GM12878 (cell line): Measurements from ENCODE around the gene L1TD1. TPM values are rescaled to one million over a fixed set of nuclear protein-coding genes. Genes with fewer than 3 reads are reported as not detected.

Source experiments
- ATAC-seq: fragments of 200-7000 bp; cut with Tn5 transposase; 3 replicates; pipeline ENCODE4 v1.9.1; 2020; ENCODE audit warnings: mild to moderate bottlenecking, moderate library complexity
- BruUV-seq: library from RNA; stranded (reverse); fragments of 400-500 nt; replicated peaks from 2 replicates; lab custom pipeline; 2021; lab: Mats Ljungman, UMichigan
- CTCF ChIA-PET: fragments of 300-600 bp; sonication (Branson Sonifier 250); formaldehyde crosslinking; extraction: SDS; loops from one replicate; lab custom pipeline; 2021; ENCODE audit warnings: inconsistent platforms; lab: Yijun Ruan, JAX
- POLR2A ChIA-PET: fragments of 350-600 bp; formaldehyde crosslinking; extraction: SDS; loops from one replicate; lab custom pipeline; 2021; ENCODE audit warnings: inconsistent platforms; lab: Charles Lee
- RAD21 ChIA-PET: fragments of 300-600 bp; sonication (Branson Sonifier 250); formaldehyde crosslinking; loops from one replicate; lab custom pipeline; 2023; ENCODE audit warnings: antibody characterized with exemption; ENCODE audit not compliant: unreplicated experiment; lab: Charles Lee
- SMC1A ChIA-PET: fragments of 300-600 bp; sonication (Branson Sonifier 250); formaldehyde crosslinking; loops from one replicate; lab custom pipeline; 2023; ENCODE audit not compliant: unreplicated experiment, uncharacterized antibody; lab: Charles Lee
- DNase-seq: peaks from one replicate; pipeline ENCODE4 v3.0.0-alpha.2; 2011; ENCODE audit warnings: low read depth, low spot score
- FAIRE-seq: peaks from 3 replicates; lab custom pipeline; 2011; peaks lifted over from hg19 to GRCh38; lab: Jason Lieb, UNC
- H2AFZ ChIP-seq: 2 replicates; pipeline ENCODE4 v1.6.0; 2011; ENCODE audit warnings: low read depth, low read length, control low read depth; ENCODE audit not compliant: control insufficient read depth
- H3K27ac ChIP-seq: 2 replicates; pipeline ENCODE4 v1.5.1; 2011; ENCODE audit warnings: control low read depth; ENCODE audit not compliant: control insufficient read depth, insufficient read depth
- H3K27me3 ChIP-seq, 2 experiments: replicated peaks in 1 of 2; 2 replicates each; pipeline versions ENCODE4 v1.6.0 to v1.6.1; 2011; ENCODE audit warnings: low read length in 1 of 2; ENCODE audit not compliant: control insufficient read depth in 2 of 2, insufficient read depth in 2 of 2
- H3K36me3 ChIP-seq, 2 experiments: 2 replicates each; pipeline ENCODE4 v1.5.1; 2011; ENCODE audit warnings: low read length in 1 of 2; ENCODE audit not compliant: control insufficient read depth in 2 of 2, insufficient read depth in 2 of 2
- H3K4me1 ChIP-seq: 2 replicates; pipeline ENCODE4 v1.6.1; 2011; ENCODE audit warnings: mild to moderate bottlenecking, low read length, moderate library complexity, mixed read lengths; ENCODE audit not compliant: control insufficient read depth, insufficient read depth
- H3K4me2 ChIP-seq: 2 replicates; pipeline ENCODE4 v1.6.0; 2011; ENCODE audit warnings: control low read depth; ENCODE audit not compliant: control insufficient read depth, insufficient read depth
- H3K4me3 ChIP-seq: fragments of 200-600 bp; sonication (generic); 2 replicates; pipeline ENCODE4 v1.5.1; 2016
- H3K79me2 ChIP-seq: 2 replicates; pipeline ENCODE4 v1.6.0; 2011; ENCODE audit warnings: low read length; ENCODE audit not compliant: control insufficient read depth, insufficient read depth
- H3K9ac ChIP-seq: 2 replicates; pipeline ENCODE4 v1.8.0; 2011; ENCODE audit warnings: low read length, control low read depth, mixed read lengths; ENCODE audit not compliant: control insufficient read depth, insufficient read depth
- H3K9me3 ChIP-seq: replicated peaks from 3 replicates; pipeline ENCODE4 v1.5.1; 2011; ENCODE audit warnings: mild to moderate bottlenecking, low read length; ENCODE audit not compliant: control insufficient read depth, insufficient read depth
- H4K20me1 ChIP-seq: 2 replicates; pipeline ENCODE4 v1.6.0; 2011; ENCODE audit not compliant: control insufficient read depth, insufficient read depth
- MYC ChIP-seq: IDR thresholded peaks from 2 replicates; pipeline ENCODE4 v1.6.1; 2011; ENCODE audit warnings: mild to moderate bottlenecking, low read length, moderate library complexity, inconsistent platforms; ENCODE audit not compliant: insufficient read depth, insufficient replicate concordance, insufficient read length, severe bottlenecking
- RFX5 ChIP-seq: IDR thresholded peaks from 2 replicates; pipeline ENCODE4 v1.6.1; 2011; ENCODE audit warnings: low read depth, low read length, improper control_type of control experiment
- STAT3 ChIP-seq: IDR thresholded peaks from 2 replicates; pipeline ENCODE4 v1.6.1; 2011; ENCODE audit warnings: low read depth, low read length, improper control_type of control experiment
- YY1 ChIP-seq: IDR thresholded peaks from 2 replicates; pipeline ENCODE4 v1.6.1; 2011; ENCODE audit warnings: low read depth, mild to moderate bottlenecking, low read length
- ZNF274 ChIP-seq: IDR thresholded peaks from one replicate; pipeline ENCODE4 v1.8.0; 2011; ENCODE audit not compliant: insufficient read length, insufficient read depth
- WGBS: methylation state at CpG from one replicate; pipeline ENCODE4 v1.1.6; 2016; ENCODE audit warnings: low lambda C conversion rate; ENCODE audit not compliant: insufficient replicate concordance, insufficient coverage; ENCODE audit errors: missing lambda C conversion rate; 5-methylcytosine and 5-hydroxymethylcytosine counted together
- in situ Hi-C: fragments of 300-500 bp; cut with MboI; formaldehyde crosslinking; loops from 9 replicates; pipeline ENCODE4 v1.14.3; 2018; ENCODE audit warnings: mixed read lengths
- intact Hi-C: fragments of 100-400 bp; cut with micrococcal nuclease; formaldehyde crosslinking; loops from one replicate; pipeline ENCODE4 v1.14.2; 2022; ENCODE audit not compliant: unreplicated experiment
- polyA plus RNA-seq, 11 experiments: library from polyadenylated mRNA; depleted of rRNA in 4 of 11; unstranded in 6 of 11; stranded (reverse) in 5 of 11; fragments of >200 nt; fragmentation: Nextera tagmentation in 4 of 11; fragmentation: Illumina TruSeq in 1 of 11; extraction: Ambion mirVana in 4 of 11; extraction: Trizol in 1 of 11; gene quantifications; 1 replicate in 1 of 11; 2 replicates in 10 of 11; pipeline versions ENCODE4 v1.2.1 to v1.2.3, GENCODE V29; 2011 to 2016; ENCODE audit warnings: inconsistent platforms in 2 of 11, missing spikeins in 2 of 11, low read depth in 1 of 11
- total RNA-seq, 4 experiments: library from RNA; depleted of rRNA in 3 of 4; stranded (reverse); fragments of >200 nt in 3 of 4; fragmentation: Illumina TruSeq in 1 of 4; extraction: Trizol in 1 of 4; gene quantifications; 2 replicates each; pipeline versions ENCODE4 v1.2.1 to v1.2.3, GENCODE V29; 2013 to 2021
- TF ChIP-seq, protein P1 (sequence below): IDR thresholded peaks from 2 replicates; pipeline ENCODE4 v1.6.1; 2012; ENCODE audit warnings: mild to moderate bottlenecking, low read depth, low read length

The L1TD1 gene
- total and polyA plus RNA-seq, 10 of the 15 experiments (the other 5 are each of a cell fraction or from before 2014, with no cell fraction given), result 0.07 to 0.31 (median 0.21) TPM; not detected in 7

DNA sequence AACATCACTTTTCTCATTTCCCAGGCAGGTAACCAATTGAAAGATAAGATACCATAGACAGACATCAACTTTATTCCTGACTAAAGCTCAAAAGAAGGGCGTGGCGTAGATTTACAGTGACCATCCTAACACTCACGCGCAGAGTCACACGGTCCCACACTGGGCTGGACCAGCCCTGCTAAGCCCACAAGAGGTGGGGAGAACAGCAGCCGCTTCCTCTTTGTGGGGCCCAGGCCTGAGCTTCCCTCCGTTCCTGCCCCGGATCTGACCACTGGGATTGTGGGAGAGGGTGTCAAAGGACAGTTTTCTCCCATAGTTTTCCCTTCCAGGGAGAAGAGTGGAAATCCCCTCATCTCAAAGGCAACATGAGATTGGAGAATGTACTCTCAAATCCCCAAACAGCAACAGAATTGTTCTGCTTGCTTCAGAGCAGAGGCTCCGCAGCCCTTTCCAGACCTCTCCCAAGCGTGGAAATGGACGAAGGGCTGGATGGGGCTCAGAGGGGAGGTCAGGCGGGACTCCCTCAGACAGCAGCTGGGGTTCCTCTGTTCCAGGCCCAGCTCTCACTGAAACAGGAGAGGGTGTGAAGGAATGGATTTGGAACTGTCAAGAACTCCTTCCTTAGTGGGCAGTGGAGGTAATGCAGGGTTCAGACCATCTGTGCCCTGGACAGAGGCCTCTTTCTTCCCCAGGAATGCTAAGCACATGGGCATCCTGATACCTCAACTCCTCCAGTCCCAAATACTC lies 33.7 kb downstream of the L1TD1 start (continued):
- TF ChIP-seq ZNF274, result no peak
- TF ChIP-seq YY1, result no peak
- TF ChIP-seq RFX5, result no peak
- TF ChIP-seq, protein P1, sequence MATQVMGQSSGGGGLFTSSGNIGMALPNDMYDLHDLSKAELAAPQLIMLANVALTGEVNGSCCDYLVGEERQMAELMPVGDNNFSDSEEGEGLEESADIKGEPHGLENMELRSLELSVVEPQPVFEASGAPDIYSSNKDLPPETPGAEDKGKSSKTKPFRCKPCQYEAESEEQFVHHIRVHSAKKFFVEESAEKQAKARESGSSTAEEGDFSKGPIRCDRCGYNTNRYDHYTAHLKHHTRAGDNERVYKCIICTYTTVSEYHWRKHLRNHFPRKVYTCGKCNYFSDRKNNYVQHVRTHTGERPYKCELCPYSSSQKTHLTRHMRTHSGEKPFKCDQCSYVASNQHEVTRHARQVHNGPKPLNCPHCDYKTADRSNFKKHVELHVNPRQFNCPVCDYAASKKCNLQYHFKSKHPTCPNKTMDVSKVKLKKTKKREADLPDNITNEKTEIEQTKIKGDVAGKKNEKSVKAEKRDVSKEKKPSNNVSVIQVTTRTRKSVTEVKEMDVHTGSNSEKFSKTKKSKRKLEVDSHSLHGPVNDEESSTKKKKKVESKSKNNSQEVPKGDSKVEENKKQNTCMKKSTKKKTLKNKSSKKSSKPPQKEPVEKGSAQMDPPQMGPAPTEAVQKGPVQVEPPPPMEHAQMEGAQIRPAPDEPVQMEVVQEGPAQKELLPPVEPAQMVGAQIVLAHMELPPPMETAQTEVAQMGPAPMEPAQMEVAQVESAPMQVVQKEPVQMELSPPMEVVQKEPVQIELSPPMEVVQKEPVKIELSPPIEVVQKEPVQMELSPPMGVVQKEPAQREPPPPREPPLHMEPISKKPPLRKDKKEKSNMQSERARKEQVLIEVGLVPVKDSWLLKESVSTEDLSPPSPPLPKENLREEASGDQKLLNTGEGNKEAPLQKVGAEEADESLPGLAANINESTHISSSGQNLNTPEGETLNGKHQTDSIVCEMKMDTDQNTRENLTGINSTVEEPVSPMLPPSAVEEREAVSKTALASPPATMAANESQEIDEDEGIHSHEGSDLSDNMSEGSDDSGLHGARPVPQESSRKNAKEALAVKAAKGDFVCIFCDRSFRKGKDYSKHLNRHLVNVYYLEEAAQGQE, result no peak

DNA sequence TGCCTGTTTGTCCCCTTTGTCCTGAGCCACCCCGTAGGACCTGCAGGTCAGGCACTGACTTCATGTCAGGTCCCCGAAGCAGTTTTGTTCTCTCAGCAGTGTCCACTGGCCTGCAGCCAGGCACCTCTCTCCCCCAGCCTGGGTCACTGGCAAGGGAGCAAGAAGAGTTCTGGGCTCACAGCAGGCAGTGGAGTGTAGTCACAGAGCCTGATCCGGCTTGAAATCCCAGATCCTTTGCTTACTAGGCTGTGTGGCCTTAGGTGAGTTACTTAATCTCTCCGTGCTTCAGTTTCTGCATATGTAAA lies 34.2 kb downstream of the L1TD1 start:
- intact Hi-C loops, result no loop called here
- FAIRE-seq (no peak), ATAC-seq (no peak), DNase-seq (no peak)
- TF ChIP-seq MYC (no peak), STAT3 (no peak)
- no peaks in the 10 kb centered on the region for H3K79me2 ChIP-seq
- BruUV-seq, result no TSS peak
- no peak overlapping the region for H3K9ac ChIP-seq
- H3K36me3 ChIP-seq, result no peaks in the 10 kb centered on the region
- H3K9me3 ChIP-seq, result no peaks in the 10 kb centered on the region
- 22% methylated on average over 4 of the region's 4 CpGs for WGBS
- no peak overlapping the region for H2AFZ ChIP-seq
- RAD21 ChIA-PET, result no interaction called here
- SMC1A ChIA-PET, result no interaction called here
- H3K4me1 ChIP-seq, result no peaks in the 10 kb centered on the region
- no peak overlapping the region for H3K27ac ChIP-seq
- no peak overlapping the region for H3K4me3 ChIP-seq
- H3K4me2 ChIP-seq, result no peak overlapping the region
- CTCF ChIA-PET, result no interaction called here
- H3K27me3 ChIP-seq, result no peaks in the 10 kb centered on the region; a peak in 1 of 4 replicates
- in situ Hi-C loops, result no loop called here
- POLR2A ChIA-PET, result no interaction called here
- H4K20me1 ChIP-seq, result no peaks in the 10 kb centered on the region
